ENCODE data around the gene PRKD2.
A peak's percentile ranks its signal among the peaks of the same experiment; 100 is the strongest.

PRKD2 gene

GRCh38 chr19:46691104-46691503 lies 25.8 kb downstream of the PRKD2 start:
- no peak for DNase-seq
- H3K9me3 Mint-ChIP-seq = no peaks in the 10 kb centered on the region
- no peaks in the 10 kb centered on the region for H3K4me1 Mint-ChIP-seq (ENCODE audit: low read depth)
- H3K36me3 Mint-ChIP-seq (ENCODE audit: low read depth) = peaks cover 91% of the 10 kb centered on the region
- H3K27ac Mint-ChIP-seq = no peak overlapping the region
- H3K4me3 Mint-ChIP-seq = no peak overlapping the region
- no peaks in the 10 kb centered on the region for H3K27me3 Mint-ChIP-seq

- Mint-ChIP-seq H3K4me3 (no peak overlapping the region), H3K36me3 (ENCODE audit: low read depth) (peaks cover 92% of the 10 kb centered on the region), H3K27ac (no peak overlapping the region), H3K27me3 (no peaks in the 10 kb centered on the region), H3K4me1 (ENCODE audit: low read depth) (no peaks in the 10 kb centered on the region), H3K9me3 (no peaks in the 10 kb centered on the region)
- DNase-seq = no peak
These were observed 27.6 kb downstream of the PRKD2 start for GRCh38 chr19:46689358-46689757.

- Mint-ChIP-seq H3K4me1 (ENCODE audit: low read depth) (no peaks in the 10 kb centered on the region), H3K4me3 (no peak overlapping the region), H3K9me3 (no peaks in the 10 kb centered on the region), H3K27me3 (no peaks in the 10 kb centered on the region), H3K27ac (peak overlapping the region; percentile 44), H3K36me3 (ENCODE audit: low read depth) (peaks cover 87% of the 10 kb centered on the region)
- no peak for DNase-seq
These were observed 29.3 kb downstream of the PRKD2 start for GRCh38 chr19:46687438-46688145.

- Mint-ChIP-seq H3K27ac (peak overlapping the region; percentile 2), H3K4me3 (no peak overlapping the region), H3K9me3 (no peaks in the 10 kb centered on the region), H3K4me1 (ENCODE audit: low read depth) (no peaks in the 10 kb centered on the region), H3K27me3 (no peaks in the 10 kb centered on the region), H3K36me3 (ENCODE audit: low read depth) (peaks cover 82% of the 10 kb centered on the region)
- no peak for DNase-seq
These were observed 31.7 kb downstream of the PRKD2 start for GRCh38 chr19:46685189-46685588.

- Mint-ChIP-seq H3K9me3 (no peaks in the 10 kb centered on the region), H3K27ac (peak overlapping the region; percentile 81), H3K36me3 (ENCODE audit: low read depth) (peaks cover 86% of the 10 kb centered on the region), H3K27me3 (no peaks in the 10 kb centered on the region), H3K4me3 (no peak overlapping the region), H3K4me1 (ENCODE audit: low read depth) (peaks cover 7% of the 10 kb centered on the region)
- DNase-seq = peak; percentile 75
These were observed 38.7 kb downstream of the PRKD2 start for GRCh38 chr19:46678110-46678732.

- Mint-ChIP-seq H3K4me3 (no peak overlapping the region), H3K27me3 (no peaks in the 10 kb centered on the region), H3K4me1 (ENCODE audit: low read depth) (peaks cover 7% of the 10 kb centered on the region), H3K27ac (no peak overlapping the region), H3K36me3 (ENCODE audit: low read depth) (peaks cover 72% of the 10 kb centered on the region), H3K9me3 (peaks cover 2% of the 10 kb centered on the region)
- DNase-seq = no peak
These were observed 42.3 kb downstream of the PRKD2 start for GRCh38 chr19:46674416-46675178.

- no peak for DNase-seq
- Mint-ChIP-seq H3K36me3 (ENCODE audit: low read depth) (peaks cover 38% of the 10 kb centered on the region), H3K27me3 (no peaks in the 10 kb centered on the region), H3K9me3 (peaks cover 2% of the 10 kb centered on the region), H3K27ac (peak overlapping the region; percentile 33), H3K4me1 (ENCODE audit: low read depth) (no peaks in the 10 kb centered on the region), H3K4me3 (no peak overlapping the region)
These were observed 46.1 kb downstream of the PRKD2 start for GRCh38 chr19:46670813-46671212.

GRCh38 chr19:46668662-46669061 lies 48.3 kb downstream of the PRKD2 start:
- H3K4me3 Mint-ChIP-seq = no peak overlapping the region
- DNase-seq = no peak
- peaks cover 19% of the 10 kb centered on the region for H3K36me3 Mint-ChIP-seq (ENCODE audit: low read depth)
- peaks cover 2% of the 10 kb centered on the region for H3K9me3 Mint-ChIP-seq
- H3K27me3 Mint-ChIP-seq = no peaks in the 10 kb centered on the region
- no peaks in the 10 kb centered on the region for H3K4me1 Mint-ChIP-seq (ENCODE audit: low read depth)
- no peak overlapping the region for H3K27ac Mint-ChIP-seq

GRCh38 chr19:46665072-46665471 lies 51.8 kb downstream of the PRKD2 start:
- Mint-ChIP-seq H3K4me3 (no peak overlapping the region), H3K27ac (no peak overlapping the region), H3K4me1 (ENCODE audit: low read depth) (peaks cover 15% of the 10 kb centered on the region), H3K36me3 (ENCODE audit: low read depth) (no peaks in the 10 kb centered on the region), H3K9me3 (no peaks in the 10 kb centered on the region), H3K27me3 (peaks cover 3% of the 10 kb centered on the region)
- DNase-seq = no peak

GRCh38 chr19:46661735-46662592 lies 55.0 kb downstream of the PRKD2 start:
- peak; percentile 77 for DNase-seq
- Mint-ChIP-seq H3K4me1 (ENCODE audit: low read depth) (peaks cover 22% of the 10 kb centered on the region), H3K9me3 (no peaks in the 10 kb centered on the region), H3K27ac (peak overlapping the region; percentile 83), H3K36me3 (ENCODE audit: low read depth) (no peaks in the 10 kb centered on the region), H3K4me3 (peak overlapping the region; percentile 73), H3K27me3 (peaks cover 22% of the 10 kb centered on the region)

GRCh38 chr19:46661020-46661731 lies 55.7 kb downstream of the PRKD2 start, which contains the start of gene DACT3:
Gene DACT3 (minus strand): TSS chr19:46661182. CDS start chr19:46661064, 118 bp downstream.
- Mint-ChIP-seq H3K4me3 (peak within 1 kb of the TSS; percentile 73), H3K27me3 (peaks cover 22% of the 10 kb centered on the region), H3K36me3 (ENCODE audit: low read depth) (no peaks in the 10 kb centered on the region), H3K9me3 (no peaks in the 10 kb centered on the region), H3K4me1 (ENCODE audit: low read depth) (peaks cover 27% of the 10 kb centered on the region), H3K27ac (peak within 1 kb of the TSS; percentile 83)
- peak; percentile 100 for DNase-seq

- no peak overlapping the region for H3K27ac Mint-ChIP-seq
- H3K27me3 Mint-ChIP-seq = peaks cover 23% of the 10 kb centered on the region
- no peaks in the 10 kb centered on the region for H3K36me3 Mint-ChIP-seq (ENCODE audit: low read depth)
These were observed 56.3 kb downstream of the PRKD2 start for GRCh38 chr19:46660551-46661019.

GRCh38 chr19:46660008-46660517 lies 56.9 kb downstream of the PRKD2 start:
- no peaks in the 10 kb centered on the region for H3K36me3 Mint-ChIP-seq (ENCODE audit: low read depth)
- peaks cover 27% of the 10 kb centered on the region for H3K4me1 Mint-ChIP-seq (ENCODE audit: low read depth)
- no peaks in the 10 kb centered on the region for H3K9me3 Mint-ChIP-seq
- DNase-seq = peak; percentile 39
- peak overlapping the region; percentile 71 for H3K4me3 Mint-ChIP-seq
- H3K27ac Mint-ChIP-seq = no peak overlapping the region
- peaks cover 26% of the 10 kb centered on the region for H3K27me3 Mint-ChIP-seq

More at GRCh38 chr19:46660551-46661019, 56.3 kb downstream of the PRKD2 start:
- Mint-ChIP-seq H3K4me1 (ENCODE audit: low read depth) (peaks cover 27% of the 10 kb centered on the region), H3K9me3 (no peaks in the 10 kb centered on the region), H3K4me3 (peak overlapping the region; percentile 73)
- DNase-seq = no peak
